OCI-LY3 (cell line): ENCODE data around the gene MFRP.

Experiments used
- H2AFZ ChIP-seq: fragments of 200-600, 300-600 bp; shearing (Covaris generic); 2 replicates; pipeline ENCODE4 v1.6.0; 2014; ENCODE audit warnings: antibody characterized with exemption, low read depth, low read length
- H3K27ac ChIP-seq: fragments of 200-600, 300-600 bp; sonication (generic); 2 replicates; pipeline ENCODE4 v1.5.1; 2014; ENCODE audit warnings: mild to moderate bottlenecking, low read length, moderate library complexity, mixed read lengths
- H3K27me3 ChIP-seq: fragments of 200-600, 300-600 bp; sonication (generic); 2 replicates; pipeline ENCODE4 v1.6.1; 2014; ENCODE audit warnings: low read depth, low read length, mixed read lengths
- H3K36me3 ChIP-seq: fragments of 200-600, 300-600 bp; sonication (generic); replicated peaks from 2 replicates; pipeline ENCODE3; 2014; ENCODE audit warnings: low read depth, low read length, mixed read lengths
- H3K4me1 ChIP-seq: fragments of 300-600, 200-600 bp; sonication (generic); 2 replicates; pipeline ENCODE4 v1.6.1; 2014; ENCODE audit warnings: low read length, mixed read lengths
- H3K4me2 ChIP-seq: fragments of 200-600, 300-600 bp; sonication (generic); 2 replicates; pipeline ENCODE4 v1.6.1; 2014; ENCODE audit warnings: low read length, mixed read lengths
- H3K4me3 ChIP-seq: fragments of 300-600, 200-600 bp; sonication (generic); 2 replicates; pipeline ENCODE4 v1.5.1; 2014; ENCODE audit warnings: antibody characterized with exemption, mild to moderate bottlenecking, low read length, moderate library complexity
- H3K79me2 ChIP-seq: fragments of 300-600, 200-600 bp; shearing (Covaris generic); 2 replicates; pipeline ENCODE4 v1.6.1; 2014; ENCODE audit warnings: mild to moderate bottlenecking, low read length, mixed read lengths
- H3K9ac ChIP-seq: fragments of 300-600, 200-600 bp; shearing (Covaris generic); 2 replicates; pipeline ENCODE4 v1.6.0; 2014; ENCODE audit warnings: mild to moderate bottlenecking, low read length, moderate library complexity
- H3K9me3 ChIP-seq: fragments of 200-600, 300-600 bp; shearing (Covaris generic); 2 replicates; pipeline ENCODE4 v1.6.1; 2014; ENCODE audit warnings: low read length, mixed read lengths; ENCODE audit not compliant: insufficient read depth
- H4K20me1 ChIP-seq: fragments of 200-600, 300-600 bp; sonication (generic); 2 replicates; pipeline ENCODE4 v1.6.1; 2016; ENCODE audit warnings: low read length, mixed read lengths; ENCODE audit not compliant: insufficient read depth
- EZH2phosphoT487 ChIP-seq: fragments of 200-600 bp; shearing (Covaris generic); IDR thresholded peaks from 2 replicates; pipeline ENCODE4 v1.6.1; 2018; ENCODE audit warnings: antibody characterized with exemption, mixed run types, low read depth
- TF ChIP-seq, protein P1 (sequence below): fragments of 200-600, 300-600 bp; sonication (generic); IDR thresholded peaks from 2 replicates; pipeline ENCODE4 v1.5.1; 2014; ENCODE audit warnings: antibody characterized with exemption, low read length, low read depth

Gene MFRP

DNA sequence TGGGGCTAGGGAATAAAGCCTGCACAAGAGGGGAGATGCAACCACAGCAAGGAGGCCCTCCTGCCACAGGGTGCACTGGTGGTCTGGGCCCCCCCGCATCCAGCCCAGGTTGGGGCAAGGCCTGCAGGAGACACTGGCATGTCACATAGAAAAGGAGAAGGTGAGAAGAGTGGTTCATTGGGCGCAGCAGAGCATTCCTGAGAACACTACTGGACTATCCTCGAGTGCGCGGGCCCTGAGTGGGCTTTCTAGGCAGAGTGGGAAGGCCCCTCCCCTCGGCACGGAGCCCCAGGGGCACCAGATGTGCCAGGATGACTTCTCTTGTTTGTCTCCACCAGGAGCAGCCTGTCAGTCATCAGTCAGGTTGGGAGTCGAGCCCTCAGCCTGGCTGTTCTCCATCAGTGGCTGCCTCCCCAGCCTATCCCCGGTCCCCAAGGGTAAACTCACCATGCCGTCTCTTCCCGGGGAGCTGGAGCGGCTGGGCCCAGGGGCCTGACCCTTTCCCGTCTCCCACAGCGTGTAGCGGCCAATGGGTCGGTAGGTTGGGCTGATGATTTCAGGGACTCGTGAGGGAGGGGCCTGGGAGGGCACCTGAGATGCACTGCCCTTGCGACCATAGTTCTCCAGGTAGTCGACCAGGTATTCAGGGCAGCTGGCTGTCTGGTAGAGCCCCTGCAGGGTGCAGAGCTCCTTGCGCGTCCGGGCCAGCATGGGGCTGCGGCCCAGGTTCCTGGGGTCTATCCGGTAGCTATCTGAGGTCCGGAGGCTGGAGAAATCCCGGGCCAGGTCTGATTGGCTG is 26.0 kb upstream of the MFRP start:
- H3K4me2 ChIP-seq: no peak overlapping the region; the same call in 1 of the 2 replicates
- H3K27ac ChIP-seq: no peak overlapping the region
- no peak overlapping the region for H2AFZ ChIP-seq
- peaks cover 15% of the 10 kb centered on the region for H3K4me1 ChIP-seq
- no peak overlapping the region for H3K4me3 ChIP-seq
- no peaks in the 10 kb centered on the region for H3K9me3 ChIP-seq
- H3K79me2 ChIP-seq: no peaks in the 10 kb centered on the region
- no peaks in the 10 kb centered on the region for H4K20me1 ChIP-seq
- H3K36me3 ChIP-seq: no peaks in the 10 kb centered on the region
- TF ChIP-seq EZH2phosphoT487: no peak
- TF ChIP-seq, protein P1, sequence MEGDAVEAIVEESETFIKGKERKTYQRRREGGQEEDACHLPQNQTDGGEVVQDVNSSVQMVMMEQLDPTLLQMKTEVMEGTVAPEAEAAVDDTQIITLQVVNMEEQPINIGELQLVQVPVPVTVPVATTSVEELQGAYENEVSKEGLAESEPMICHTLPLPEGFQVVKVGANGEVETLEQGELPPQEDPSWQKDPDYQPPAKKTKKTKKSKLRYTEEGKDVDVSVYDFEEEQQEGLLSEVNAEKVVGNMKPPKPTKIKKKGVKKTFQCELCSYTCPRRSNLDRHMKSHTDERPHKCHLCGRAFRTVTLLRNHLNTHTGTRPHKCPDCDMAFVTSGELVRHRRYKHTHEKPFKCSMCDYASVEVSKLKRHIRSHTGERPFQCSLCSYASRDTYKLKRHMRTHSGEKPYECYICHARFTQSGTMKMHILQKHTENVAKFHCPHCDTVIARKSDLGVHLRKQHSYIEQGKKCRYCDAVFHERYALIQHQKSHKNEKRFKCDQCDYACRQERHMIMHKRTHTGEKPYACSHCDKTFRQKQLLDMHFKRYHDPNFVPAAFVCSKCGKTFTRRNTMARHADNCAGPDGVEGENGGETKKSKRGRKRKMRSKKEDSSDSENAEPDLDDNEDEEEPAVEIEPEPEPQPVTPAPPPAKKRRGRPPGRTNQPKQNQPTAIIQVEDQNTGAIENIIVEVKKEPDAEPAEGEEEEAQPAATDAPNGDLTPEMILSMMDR: no peak
- H3K27me3 ChIP-seq: peaks cover 14% of the 10 kb centered on the region
- H3K9ac ChIP-seq: no peak overlapping the region

DNA sequence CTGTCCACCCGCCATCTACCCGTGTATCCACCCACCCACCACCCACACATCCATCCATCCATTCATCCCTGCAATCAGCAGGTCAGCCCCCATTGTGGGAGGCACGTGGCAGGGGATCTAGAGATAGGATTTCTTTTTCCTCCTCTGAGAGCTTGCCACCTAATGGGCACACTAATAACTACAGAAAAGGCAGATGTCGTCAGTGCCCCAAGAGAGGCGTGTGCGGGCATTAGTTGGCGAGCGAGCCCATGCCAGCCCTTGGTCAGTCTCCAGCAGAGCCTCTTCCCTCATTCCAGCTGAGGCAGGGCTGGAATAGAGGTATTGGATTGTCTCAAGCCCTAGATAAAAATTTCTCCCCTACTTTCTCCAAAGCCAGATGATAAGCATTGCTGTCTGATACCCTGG is 25.3 kb upstream of the MFRP start:
- no peak for TF ChIP-seq EZH2phosphoT487
- TF ChIP-seq, protein P1: peak; percentile 45
- H3K79me2 ChIP-seq: no peaks in the 10 kb centered on the region
- peaks cover 15% of the 10 kb centered on the region for H3K4me1 ChIP-seq
- H3K9ac ChIP-seq: no peak overlapping the region
- no peaks in the 10 kb centered on the region for H3K9me3 ChIP-seq
- no peak overlapping the region for H3K27ac ChIP-seq
- H3K4me3 ChIP-seq: no peak overlapping the region
- no peaks in the 10 kb centered on the region for H3K36me3 ChIP-seq
- H3K4me2 ChIP-seq: peak overlapping the region; percentile 35
- peaks cover 16% of the 10 kb centered on the region for H3K27me3 ChIP-seq
- 0 out of 2 replicates have a peak overlapping the region, but pooled peaks have one; percentile 16 for H2AFZ ChIP-seq
- H4K20me1 ChIP-seq: no peaks in the 10 kb centered on the region

DNA sequence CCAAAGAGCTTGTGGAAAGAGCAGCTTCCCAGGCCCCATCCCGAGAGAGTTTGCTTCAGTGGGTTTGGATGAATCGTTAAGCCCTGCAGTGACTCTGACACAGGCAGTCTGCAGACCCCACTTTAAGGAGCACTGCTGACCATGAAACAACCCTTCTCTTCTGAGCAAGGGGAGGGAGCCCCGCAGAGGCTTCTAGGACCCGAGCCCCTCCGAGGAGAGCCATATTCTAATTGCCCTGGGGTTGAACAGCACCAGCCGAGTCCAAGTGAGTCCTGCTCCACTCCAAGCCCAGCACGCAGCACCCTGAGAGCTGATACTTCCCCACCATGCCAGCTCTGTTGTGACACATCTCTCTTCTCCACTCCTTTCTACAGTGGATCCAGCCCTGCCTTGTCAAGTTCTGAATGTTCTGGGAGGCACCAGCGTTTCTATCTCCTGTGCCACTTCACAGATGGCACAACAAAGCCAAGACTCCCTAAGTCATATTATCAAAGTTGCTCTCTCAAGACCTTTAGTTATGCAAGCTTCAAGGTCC is 24.6 kb upstream of the MFRP start:
- peaks cover 15% of the 10 kb centered on the region for H3K4me1 ChIP-seq
- no peak for TF ChIP-seq EZH2phosphoT487
- TF ChIP-seq, protein P1: no peak
- no peak overlapping the region for H3K4me3 ChIP-seq
- H4K20me1 ChIP-seq: no peaks in the 10 kb centered on the region
- no peaks in the 10 kb centered on the region for H3K36me3 ChIP-seq
- H2AFZ ChIP-seq: 0 out of 2 replicates have a peak overlapping the region, but pooled peaks have one; percentile 16
- no peak overlapping the region for H3K27ac ChIP-seq
- no peaks in the 10 kb centered on the region for H3K9me3 ChIP-seq
- H3K4me2 ChIP-seq: peak overlapping the region; percentile 34; the same call in 1 of the 2 replicates
- peaks cover 16% of the 10 kb centered on the region for H3K27me3 ChIP-seq
- H3K79me2 ChIP-seq: no peaks in the 10 kb centered on the region
- H3K9ac ChIP-seq: no peak overlapping the region

DNA sequence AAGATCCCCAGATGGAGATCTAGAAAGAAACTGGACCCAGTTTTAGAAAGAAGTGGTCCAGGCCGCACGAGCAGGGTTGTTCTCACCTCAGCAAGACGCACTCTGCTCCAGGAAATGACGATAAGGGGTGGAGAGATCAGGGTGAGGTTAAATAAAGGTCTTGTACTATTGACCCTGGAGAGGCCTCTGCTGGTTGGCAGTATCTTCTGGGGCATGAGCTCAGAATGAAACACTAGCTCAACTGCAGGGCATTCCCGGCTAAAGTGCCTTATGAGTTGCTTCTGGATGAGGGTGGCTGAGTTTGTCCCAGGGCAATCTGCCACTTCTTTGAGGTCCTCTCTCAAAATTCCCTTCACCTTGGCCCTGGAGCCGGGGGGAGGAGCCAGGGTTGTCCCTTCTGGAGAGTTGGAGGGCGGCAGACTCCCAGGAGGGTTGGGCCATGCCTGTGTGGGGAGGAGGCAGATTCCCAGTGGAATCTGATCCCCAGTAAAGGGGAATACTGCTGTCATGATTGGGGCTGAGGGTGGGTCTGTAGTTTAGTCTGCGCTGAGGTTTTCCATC is 24.1 kb upstream of the MFRP start:
- no peaks in the 10 kb centered on the region for H4K20me1 ChIP-seq

More for the DNA sequence above, 24.1 kb upstream of the MFRP start:
- H3K4me1 ChIP-seq: peaks cover 15% of the 10 kb centered on the region
- H3K4me2 ChIP-seq: no peak overlapping the region
- no peaks in the 10 kb centered on the region for H3K36me3 ChIP-seq
- H3K27me3 ChIP-seq: peaks cover 16% of the 10 kb centered on the region
- H3K27ac ChIP-seq: no peak overlapping the region
- H3K79me2 ChIP-seq: no peaks in the 10 kb centered on the region
- no peaks in the 10 kb centered on the region for H3K9me3 ChIP-seq
- H3K4me3 ChIP-seq: no peak overlapping the region
- no peak overlapping the region for H3K9ac ChIP-seq
- no peak overlapping the region for H2AFZ ChIP-seq
- no peak for TF ChIP-seq EZH2phosphoT487
- TF ChIP-seq, protein P1: no peak
